ENCODE data around the gene LRRC71. TPM values are rescaled to one million over a fixed set of nuclear protein-coding genes. Genes with fewer than 3 reads are reported as not detected.

Gene LRRC71
- total RNA-seq, 4 donors from 2014 or later: not detected

DNA sequence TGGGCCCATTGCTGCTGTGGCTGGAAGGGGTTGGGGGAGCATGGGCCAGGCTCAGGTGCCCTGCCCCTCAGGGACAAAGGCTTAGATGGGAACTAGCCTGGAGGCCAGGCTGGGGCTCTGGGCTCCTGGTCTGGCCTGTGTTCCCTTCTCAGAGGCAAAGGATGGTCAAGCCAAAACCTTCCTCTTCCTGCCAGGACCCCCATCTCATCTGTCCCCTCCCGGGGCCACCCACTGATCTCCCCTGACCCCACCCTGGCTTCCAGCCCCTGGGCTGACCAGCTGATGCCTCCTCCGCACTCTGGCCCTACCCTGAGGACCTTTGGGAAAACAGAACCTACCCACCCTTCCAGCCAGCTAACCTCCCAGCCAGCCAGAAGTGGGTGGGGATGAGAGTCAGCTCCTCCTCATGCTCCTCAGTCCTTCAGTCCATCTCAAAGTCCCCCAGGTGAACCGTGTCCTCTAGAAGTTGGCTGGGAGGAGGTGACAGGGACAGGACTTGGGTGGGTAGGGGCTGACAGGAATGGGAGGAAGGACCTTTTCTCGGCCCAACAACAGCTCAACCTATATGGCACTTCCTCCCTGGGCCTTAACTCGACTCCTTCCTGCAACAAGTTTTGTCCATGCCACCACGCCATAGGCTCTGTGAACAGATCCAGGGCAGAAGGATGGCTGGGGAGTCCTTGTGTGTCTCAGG lies 19.4 kb upstream of the LRRC71 start:
- WGBS, 2 donors: 67 to 75% methylated on average over 5 to 6 of the region's 6 CpGs
- Histone ChIP-seq H3K4me1 (peaks cover 4 to 75% of the 10 kb centered on the region in 2 donors), H3K36me3 (no peaks in the 10 kb centered on the region), H3K27ac (peak overlapping the region in 1 of 3 donors; percentile 46), H3K4me3 (replicated peaks in 1 of 3) (no peak overlapping the region), H3K9me3 (no peaks in the 10 kb centered on the region), H3K27me3 (no peaks in the 10 kb centered on the region)
- intact Hi-C loops (cut with DNase I): no loop called here
- TF ChIP-seq CTCF (IDR thresholded peaks at IDR 0.05) (no peak), POLR2A (IDR thresholded peaks at IDR 0.05) (no peak)
- DNase-seq: no peak

DNA sequence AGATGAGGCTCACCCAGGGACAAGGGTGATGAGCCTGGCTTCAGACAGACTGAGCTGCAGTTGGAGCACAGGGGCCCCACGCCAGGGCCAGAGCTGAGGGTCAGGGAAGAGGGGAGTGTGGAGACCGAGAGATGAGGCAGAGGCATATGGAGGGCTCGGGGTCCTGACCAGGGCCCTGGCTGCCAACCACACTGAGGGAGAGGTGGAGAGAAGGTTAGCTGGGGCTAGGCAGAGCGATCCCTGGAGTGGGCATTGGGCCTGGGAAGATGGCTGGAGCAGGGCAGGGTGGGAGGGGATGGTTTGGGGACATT lies 18.9 kb upstream of the LRRC71 start:
- no peak for DNase-seq
- peaks cover 0 to under 1% of the 10 kb centered on the region in 2 donors for H3K36me3 ChIP-seq
- intact Hi-C loops (cut with DNase I): no loop called here
- 58 to 90% methylated on average over 4 of the region's 4 CpGs for WGBS, 2 donors
- no peak for TF ChIP-seq POLR2A (IDR thresholded peaks at IDR 0.05)
- TF ChIP-seq CTCF (IDR thresholded peaks at IDR 0.05): no peak
- H3K9me3 ChIP-seq: no peaks in the 10 kb centered on the region
- H3K27ac ChIP-seq: peak overlapping the region in 1 of 3 donors; percentile 46
- no peak overlapping the region for H3K4me3 ChIP-seq (replicated peaks in 1 of 3)
- H3K4me1 ChIP-seq: peaks cover 4 to 70% of the 10 kb centered on the region in 2 donors
- no peaks in the 10 kb centered on the region for H3K27me3 ChIP-seq

DNA sequence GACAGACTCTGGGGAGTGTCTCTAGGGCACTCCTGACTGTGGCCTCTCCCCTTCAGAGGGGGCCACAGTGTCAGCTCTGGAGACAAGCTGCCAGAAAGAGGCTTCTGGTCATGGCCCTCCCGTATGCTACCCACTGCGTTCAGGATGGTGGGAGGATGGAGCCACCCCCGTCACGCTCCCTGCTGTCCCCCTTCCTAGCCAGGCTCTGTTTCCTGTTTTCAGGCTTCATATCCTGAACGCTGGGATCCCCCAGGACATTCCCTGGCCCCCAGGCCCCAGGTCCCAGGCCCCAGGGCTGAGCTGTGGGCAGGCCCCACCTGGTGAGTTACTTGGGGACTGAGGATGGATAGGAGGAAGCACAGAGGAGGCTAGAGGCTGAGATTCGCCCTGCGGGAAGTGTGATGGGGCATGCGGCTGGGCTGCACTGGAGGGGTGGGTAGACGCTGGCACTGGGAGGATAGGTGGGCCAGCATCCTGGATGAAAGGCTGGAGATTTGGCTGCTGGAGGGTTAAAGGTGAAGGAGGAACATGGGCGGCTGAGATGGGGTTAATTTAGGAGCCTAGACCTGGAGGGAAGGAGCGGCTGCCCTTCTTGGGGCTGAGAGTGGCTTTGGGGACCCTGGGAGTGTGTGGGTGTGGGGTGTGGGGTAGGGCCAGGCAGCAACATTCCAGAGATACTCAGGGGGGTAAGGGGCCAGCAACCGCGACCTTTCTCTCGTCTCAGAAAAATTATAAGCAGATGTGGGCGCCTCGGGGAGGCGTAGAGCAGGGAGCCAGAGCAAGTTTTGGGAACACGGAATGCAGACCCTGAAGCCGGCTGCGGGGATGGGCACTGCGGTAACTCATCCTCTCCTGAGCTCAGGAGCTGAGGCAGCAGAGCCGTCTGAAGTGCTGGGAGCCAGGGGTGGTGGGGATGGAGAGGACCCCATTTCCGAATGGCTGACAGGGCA lies 18.2 kb upstream of the LRRC71 start:
- intact Hi-C loops (cut with DNase I): no loop called here
- WGBS, 2 donors: 71 to 74% methylated on average over 22 of the region's 23 CpGs
- TF ChIP-seq CTCF (IDR thresholded peaks at IDR 0.05) (no peak), POLR2A (IDR thresholded peaks at IDR 0.05) (no peak)
- H3K4me1 ChIP-seq: peaks cover 4 to 64% of the 10 kb centered on the region in 2 donors
- no peaks in the 10 kb centered on the region for H3K9me3 ChIP-seq
- H3K4me3 ChIP-seq (replicated peaks in 1 of 3): no peak overlapping the region
- no peaks in the 10 kb centered on the region for H3K27me3 ChIP-seq
- no peak overlapping the region for H3K27ac ChIP-seq
- DNase-seq: no peak
- H3K36me3 ChIP-seq: peaks cover 0 to 6% of the 10 kb centered on the region in 2 donors

DNA sequence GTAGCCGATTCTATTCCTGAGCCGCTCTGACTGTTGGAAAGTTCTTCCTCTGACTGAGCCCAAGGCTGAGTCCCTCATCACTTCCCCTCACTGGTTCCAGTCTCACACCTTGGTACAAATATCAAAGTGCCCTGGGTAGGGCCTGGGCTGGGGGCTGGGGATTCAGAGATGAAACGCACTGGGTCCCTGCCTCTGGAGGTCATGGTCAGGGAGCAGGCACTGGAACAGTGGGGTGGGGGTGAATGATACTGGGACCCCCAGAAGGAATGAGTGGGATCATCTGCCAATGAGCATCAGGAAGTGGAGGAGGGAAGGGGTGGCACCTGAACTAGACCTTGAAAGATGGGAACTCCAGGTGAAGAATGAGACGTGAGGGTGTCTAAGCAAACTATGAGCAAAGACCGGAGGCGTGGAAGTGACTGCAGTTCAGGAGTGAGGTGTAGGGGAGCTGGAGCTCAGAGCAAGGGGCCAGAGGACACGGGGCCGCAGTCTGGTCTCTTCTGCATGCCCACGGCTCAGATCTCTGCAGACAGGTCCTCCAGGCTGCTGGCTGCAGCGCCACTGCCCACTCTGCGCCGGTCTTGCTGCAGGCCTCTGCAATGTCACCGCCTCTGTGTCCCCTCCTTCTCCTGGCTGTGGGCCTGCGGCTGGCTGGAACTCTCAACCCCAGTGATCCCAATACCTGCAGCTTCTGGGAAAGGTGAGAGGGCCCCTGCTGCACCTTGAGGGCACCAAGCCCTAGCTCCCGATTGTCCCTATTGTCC lies 16.9 kb upstream of the LRRC71 start:
- H3K36me3 ChIP-seq: peaks cover 0 to 6% of the 10 kb centered on the region in 2 donors
- DNase-seq: peak in 1 of 2 donors; percentile 21
- H3K4me1 ChIP-seq: peaks cover 4 to 54% of the 10 kb centered on the region in 2 donors
- 65 to 69% methylated on average over 15 of the region's 15 CpGs for WGBS, 2 donors
- no peaks in the 10 kb centered on the region for H3K9me3 ChIP-seq
- TF ChIP-seq POLR2A (IDR thresholded peaks at IDR 0.05) (no peak), CTCF (IDR thresholded peaks at IDR 0.05) (no peak)
- no peak overlapping the region for H3K4me3 ChIP-seq (replicated peaks in 1 of 3)
- peak overlapping the region in 1 of 3 donors; percentile 10 for H3K27ac ChIP-seq
- intact Hi-C loops (cut with DNase I): no loop called here
- no peaks in the 10 kb centered on the region for H3K27me3 ChIP-seq
